ENCODE data around the gene PHETA2. TPM values are rescaled to one million over a fixed set of nuclear protein-coding genes. Genes with fewer than 3 reads are reported as not detected.
"Not testable (repeated sequence)": the region's sequence is repeated elsewhere in the genome, so short reads cannot be mapped to it uniquely, and the experiment has no call there.

The PHETA2 gene
- total RNA-seq, 1 experiment from 2014 or later = 0.04 TPM

DNA sequence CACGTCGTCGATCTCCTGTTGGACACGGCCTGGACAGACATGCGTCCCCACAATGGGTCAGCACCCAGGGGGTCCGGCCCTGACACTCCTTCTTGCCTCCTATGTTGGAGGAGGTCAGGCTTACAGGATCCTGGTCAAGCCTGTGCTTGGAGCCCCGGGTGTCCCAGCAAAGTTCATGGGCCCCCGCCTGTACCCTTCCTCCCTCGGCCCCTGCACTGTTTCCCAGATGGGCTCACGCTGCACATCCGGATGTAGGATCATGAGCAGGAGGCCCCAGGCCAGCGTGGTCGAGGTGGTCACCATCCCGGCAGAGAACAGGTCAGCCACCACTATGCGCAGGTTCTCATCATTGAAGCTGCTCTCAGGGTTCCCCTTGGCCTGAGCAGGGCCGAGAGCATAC, 53.6 kb downstream of the PHETA2 start:
- CTCF ChIA-PET = no interaction called here

DNA sequence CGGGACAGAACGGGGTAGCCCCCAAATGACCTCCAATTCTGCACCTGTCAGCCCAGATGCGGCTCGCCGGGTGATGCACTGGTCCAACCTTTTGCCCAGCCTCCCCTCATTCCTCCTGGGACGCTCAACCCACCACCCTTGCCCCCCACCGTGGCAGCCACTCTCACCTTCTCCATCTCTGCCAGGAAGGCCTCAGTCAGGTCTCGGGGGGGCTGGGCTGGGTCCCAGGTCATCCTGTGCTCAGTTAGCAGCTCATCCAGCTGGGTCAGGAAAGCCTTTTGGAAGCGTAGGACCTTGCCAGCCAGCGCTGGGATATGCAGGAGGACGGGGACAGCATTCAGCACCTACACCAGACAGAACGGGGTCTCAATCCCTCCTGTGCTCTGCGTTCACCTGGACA, 54.0 kb downstream of the PHETA2 start:
- ATAC-seq; H3K9me2 ChIP-seq (replicated peaks; ENCODE audit: low read length); H3K4me2 ChIP-seq (ENCODE audit: low read length); H4K20me1 ChIP-seq (ENCODE audit: low read length); H3K27ac ChIP-seq (ENCODE audit: low read length); BruUV-seq (replicated peaks); H2AFZ ChIP-seq (ENCODE audit: low read length); H3K27me3 ChIP-seq (ENCODE audit: low read length); H3K9me3 ChIP-seq (ENCODE audit: low read length); POLR2A ChIA-PET (ENCODE audit: unreplicated experiment); intact Hi-C loops (cut with micrococcal nuclease); H3K4me3 ChIP-seq (ENCODE audit: low read length); DNase-seq; H3K4me1 ChIP-seq (ENCODE audit: insufficient read depth, low read length); CTCF ChIA-PET; H3K9ac ChIP-seq (ENCODE audit: low read length); H3K36me3 ChIP-seq (ENCODE audit: low read depth, low read length); H3F3A ChIP-seq (ENCODE audit: low read length, unreplicated experiment); H3K79me2 ChIP-seq (ENCODE audit: low read length): not testable (repeated sequence)

More for the DNA sequence above, 53.6 kb downstream of the PHETA2 start:
- Histone ChIP-seq H3K79me2 (ENCODE audit: low read length) (no peaks in the 10 kb centered on the region), H3K9me2 (replicated peaks; ENCODE audit: low read length) (no peaks in the 10 kb centered on the region), H3K4me3 (ENCODE audit: low read length) (no peak overlapping the region), H3K4me1 (ENCODE audit: insufficient read depth, low read length) (no peaks in the 10 kb centered on the region), H4K20me1 (ENCODE audit: low read length) (no peaks in the 10 kb centered on the region), H3K9me3 (ENCODE audit: low read length) (no peaks in the 10 kb centered on the region), H3K27ac (ENCODE audit: low read length) (no peak overlapping the region), H3F3A (ENCODE audit: low read length, unreplicated experiment) (no peaks in the 10 kb centered on the region), H3K36me3 (ENCODE audit: low read depth, low read length) (no peaks in the 10 kb centered on the region), H2AFZ (ENCODE audit: low read length) (no peak overlapping the region), H3K27me3 (ENCODE audit: low read length) (no peaks in the 10 kb centered on the region), H3K9ac (ENCODE audit: low read length) (no peak overlapping the region), H3K4me2 (ENCODE audit: low read length) (no peak overlapping the region)
- ATAC-seq (no peak), DNase-seq (no peak)
- BruUV-seq (replicated peaks) = no TSS peak
- POLR2A ChIA-PET (ENCODE audit: unreplicated experiment) = no interaction called here
- intact Hi-C loops (cut with micrococcal nuclease) = no loop called here
- TF ChIP-seq EZH2phosphoT487 (IDR thresholded peaks at IDR 0.05; ENCODE audit: borderline replicate concordance, low read length) (no peak), EZH2 (IDR thresholded peaks at IDR 0.05; ENCODE audit: low read length, unreplicated experiment) (no peak)
- TF ChIP-seq, protein P1, sequence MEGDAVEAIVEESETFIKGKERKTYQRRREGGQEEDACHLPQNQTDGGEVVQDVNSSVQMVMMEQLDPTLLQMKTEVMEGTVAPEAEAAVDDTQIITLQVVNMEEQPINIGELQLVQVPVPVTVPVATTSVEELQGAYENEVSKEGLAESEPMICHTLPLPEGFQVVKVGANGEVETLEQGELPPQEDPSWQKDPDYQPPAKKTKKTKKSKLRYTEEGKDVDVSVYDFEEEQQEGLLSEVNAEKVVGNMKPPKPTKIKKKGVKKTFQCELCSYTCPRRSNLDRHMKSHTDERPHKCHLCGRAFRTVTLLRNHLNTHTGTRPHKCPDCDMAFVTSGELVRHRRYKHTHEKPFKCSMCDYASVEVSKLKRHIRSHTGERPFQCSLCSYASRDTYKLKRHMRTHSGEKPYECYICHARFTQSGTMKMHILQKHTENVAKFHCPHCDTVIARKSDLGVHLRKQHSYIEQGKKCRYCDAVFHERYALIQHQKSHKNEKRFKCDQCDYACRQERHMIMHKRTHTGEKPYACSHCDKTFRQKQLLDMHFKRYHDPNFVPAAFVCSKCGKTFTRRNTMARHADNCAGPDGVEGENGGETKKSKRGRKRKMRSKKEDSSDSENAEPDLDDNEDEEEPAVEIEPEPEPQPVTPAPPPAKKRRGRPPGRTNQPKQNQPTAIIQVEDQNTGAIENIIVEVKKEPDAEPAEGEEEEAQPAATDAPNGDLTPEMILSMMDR (conservative IDR thresholded peaks at IDR 0.05; ENCODE audit: low read depth, low read length) = no peak

Other genes starting within 250 kb of the PHETA2 start
- gene SREBF2, start 241.1 kb upstream of the PHETA2 start, total RNA-seq (2014; rRNA removed) = 38.7 and 40.0 TPM in 2 replicates
- gene SHISA8, start 159.2 kb upstream of the PHETA2 start, total RNA-seq (2014; rRNA removed) = not detected in 2 replicates
- gene TNFRSF13C, start 147.4 kb upstream of the PHETA2 start, total RNA-seq (2014; rRNA removed) = 0.58 and 0.66 TPM in 2 replicates
- 75.9 and 77.5 TPM in 2 replicates for gene CENPM, start 127.1 kb upstream of the PHETA2 start, total RNA-seq (2014; rRNA removed)
- 1.2 and 3.6 TPM in 2 replicates for gene SEPTIN3, start 104.8 kb upstream of the PHETA2 start, total RNA-seq (2014; rRNA removed)
- 0.33 TPM in 1 of 2 replicates, not detected in the other for gene WBP2NL, start 75.5 kb upstream of the PHETA2 start, total RNA-seq (2014; rRNA removed)
- gene NAGA, start 3.4 kb upstream of the PHETA2 start, total RNA-seq (2014; rRNA removed) = 25.1 and 27.2 TPM in 2 replicates
- gene SMDT1, start 5.5 kb downstream of the PHETA2 start, total RNA-seq (2014; rRNA removed) = 17.5 and 18.3 TPM in 2 replicates
- gene NDUFA6, start 16.5 kb downstream of the PHETA2 start, total RNA-seq (2014; rRNA removed) = 91.5 and 118 TPM in 2 replicates
- gene CYP2D6, start 56.6 kb downstream of the PHETA2 start, total RNA-seq (2014; rRNA removed) = 0.52 and 0.55 TPM in 2 replicates
- 36.0 and 37.0 TPM in 2 replicates for gene TCF20, start 196.4 kb downstream of the PHETA2 start, total RNA-seq (2014; rRNA removed)

Measured in PC-3 (cell line).